Measurements from ENCODE around the gene CIAO2B.

- TF ChIP-seq CTCF (IDR thresholded peaks at IDR 0.05; ENCODE audit: low read depth, low read length, missing input control) (no peak), MAX (IDR thresholded peaks at IDR 0.05) (no peak), RAD21 (IDR thresholded peaks at IDR 0.05) (no peak), SP1 (IDR thresholded peaks at IDR 0.05) (no peak), JUND (IDR thresholded peaks at IDR 0.05) (no peak), TAF1 (conservative IDR thresholded peaks at IDR 0.05) (no peak), GABPA (IDR thresholded peaks at IDR 0.05 in 1 of 2, conservative IDR thresholded peaks at IDR 0.05 in 1 of 2) (no peak), EGR1 (IDR thresholded peaks at IDR 0.05; ENCODE audit: low read depth in 2 of 2) (no peak), REST (IDR thresholded peaks at IDR 0.05) (no peak), ZBTB33 (IDR thresholded peaks at IDR 0.05) (no peak), ATF3 (IDR thresholded peaks at IDR 0.05) (no peak), RXRA (IDR thresholded peaks at IDR 0.05) (no peak)
These were observed 32.6 kb downstream of the CIAO2B start for GRCh38 chr16:66901626-66902025.

Measured in liver (tissue), 3 donors.